ENCODE measurements around the gene CEP192.

DNA sequence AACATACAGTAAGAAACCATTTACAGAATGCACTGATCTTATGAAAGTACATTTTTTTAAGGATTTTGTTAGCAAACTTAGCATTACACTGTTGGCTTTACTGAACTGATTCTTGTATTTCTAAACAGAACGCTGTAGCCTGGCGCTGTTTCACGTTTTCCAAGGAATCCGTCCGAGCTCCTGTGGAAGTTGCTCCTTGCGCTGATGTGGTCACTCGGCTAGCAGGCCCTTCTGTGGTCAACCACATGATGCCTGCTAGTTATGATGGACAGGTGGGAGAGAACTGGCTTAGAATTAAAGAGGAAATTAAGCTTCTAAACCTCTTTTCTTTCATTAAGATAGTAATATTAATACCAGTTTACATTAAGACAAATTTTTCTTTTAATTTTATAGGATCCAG is 76.8 kb downstream of the CEP192 start:
- TF ChIP-seq, protein P1, sequence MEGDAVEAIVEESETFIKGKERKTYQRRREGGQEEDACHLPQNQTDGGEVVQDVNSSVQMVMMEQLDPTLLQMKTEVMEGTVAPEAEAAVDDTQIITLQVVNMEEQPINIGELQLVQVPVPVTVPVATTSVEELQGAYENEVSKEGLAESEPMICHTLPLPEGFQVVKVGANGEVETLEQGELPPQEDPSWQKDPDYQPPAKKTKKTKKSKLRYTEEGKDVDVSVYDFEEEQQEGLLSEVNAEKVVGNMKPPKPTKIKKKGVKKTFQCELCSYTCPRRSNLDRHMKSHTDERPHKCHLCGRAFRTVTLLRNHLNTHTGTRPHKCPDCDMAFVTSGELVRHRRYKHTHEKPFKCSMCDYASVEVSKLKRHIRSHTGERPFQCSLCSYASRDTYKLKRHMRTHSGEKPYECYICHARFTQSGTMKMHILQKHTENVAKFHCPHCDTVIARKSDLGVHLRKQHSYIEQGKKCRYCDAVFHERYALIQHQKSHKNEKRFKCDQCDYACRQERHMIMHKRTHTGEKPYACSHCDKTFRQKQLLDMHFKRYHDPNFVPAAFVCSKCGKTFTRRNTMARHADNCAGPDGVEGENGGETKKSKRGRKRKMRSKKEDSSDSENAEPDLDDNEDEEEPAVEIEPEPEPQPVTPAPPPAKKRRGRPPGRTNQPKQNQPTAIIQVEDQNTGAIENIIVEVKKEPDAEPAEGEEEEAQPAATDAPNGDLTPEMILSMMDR (IDR thresholded peaks at IDR 0.05 in 4 of 5, conservative IDR thresholded peaks at IDR 0.05 in 1 of 5): no peak
- no peak for TF ChIP-seq POLR2A (IDR thresholded peaks at IDR 0.05)

Data from gastrocnemius medialis (tissue), 4 donors.